HepG2 (cell line): ENCODE data around the gene TAF3. TPM values are rescaled to one million over a fixed set of nuclear protein-coding genes. Genes with fewer than 3 reads are reported as not detected.
A peak's percentile ranks its signal among the peaks of the same experiment; 100 is the strongest.

Experiments
- ATAC-seq: fragments of 200-7000 bp; cut with Tn5 transposase; 3 replicates; pipeline ENCODE4 v1.9.1; 2020; ENCODE audit warnings: mild to moderate bottlenecking, moderate library complexity
- BruUV-seq: library from RNA; stranded (reverse); fragments of 400-500 nt; replicated peaks from 2 replicates; lab custom pipeline; 2021; lab: Mats Ljungman, UMichigan
- CTCF ChIA-PET: fragments of 300-600 bp; formaldehyde crosslinking; extraction: SDS; loops from one replicate; lab custom pipeline; 2021; ENCODE audit warnings: low total read pairs, inconsistent platforms, low intra/inter-chr PET ratio; lab: Yijun Ruan, JAX
- POLR2A ChIA-PET: fragments of 350-600 bp; sonication (Branson Sonifier 250); formaldehyde crosslinking; loops from one replicate; lab custom pipeline; 2020; ENCODE audit warnings: antibody characterized with exemption, inconsistent platforms; lab: Yijun Ruan, JAX
- DNase-seq: peaks from one replicate; pipeline ENCODE4 v3.0.0-alpha.2; 2015; ENCODE audit warnings: low spot score
- FAIRE-seq: peaks from 3 replicates; lab custom pipeline; 2011; peaks lifted over from hg19 to GRCh38; lab: Jason Lieb, UNC
- H2AFZ ChIP-seq: one replicate; pipeline ENCODE4 v1.6.1; 2011; ENCODE audit warnings: low read length, inconsistent platforms
- H3K27ac ChIP-seq: fragments of 300-600 bp; 3 replicates; pipeline ENCODE4 v1.8.0; 2011; ENCODE audit warnings: mixed run types, mild to moderate bottlenecking, mixed read lengths, low read length, inconsistent platforms; ENCODE audit not compliant: insufficient read depth; ENCODE audit errors: extremely low read length
- H3K27me3 ChIP-seq, 2 experiments: fragments of 200-600 bp in 1 of 2; 2 replicates in 1 of 2; 3 replicates in 1 of 2; pipeline versions ENCODE4 v1.6.0 to v1.8.0; 2011; ENCODE audit warnings: low read length in 2 of 2, mild to moderate bottlenecking in 2 of 2, moderate library complexity in 2 of 2, inconsistent platforms in 1 of 2; ENCODE audit not compliant: insufficient read depth in 2 of 2, control insufficient read depth in 1 of 2
- H3K36me3 ChIP-seq, 2 experiments: fragments of 200-600 bp in 1 of 2; replicated peaks in 1 of 2; 2 replicates in 1 of 2; 3 replicates in 1 of 2; pipeline versions ENCODE4 v1.5.1 to v1.8.0; 2011; ENCODE audit warnings: low read length in 2 of 2, inconsistent platforms in 1 of 2; ENCODE audit not compliant: insufficient read depth in 2 of 2, control insufficient read depth in 1 of 2
- H3K4me1 ChIP-seq: 2 replicates; pipeline ENCODE4 v1.5.1; 2012; ENCODE audit warnings: low read length, inconsistent platforms; ENCODE audit not compliant: insufficient read depth
- H3K4me2 ChIP-seq: 2 replicates; pipeline ENCODE4 v1.6.0; 2011; ENCODE audit warnings: low read depth, low read length, inconsistent platforms
- H3K4me3 ChIP-seq, 3 experiments: fragments of 200-600 bp in 1 of 3; sonication (generic), shearing (Covaris generic) in 1 of 3; replicated peaks in 1 of 3; 2 replicates each; pipeline ENCODE4 v1.5.1; 2011 to 2016; ENCODE audit warnings: low read length in 3 of 3, inconsistent platforms in 2 of 3, low read depth in 2 of 3, mild to moderate bottlenecking in 2 of 3, control low read depth in 1 of 3, mixed read lengths in 1 of 3; ENCODE audit not compliant: insufficient read depth in 1 of 3
- H3K79me2 ChIP-seq: one replicate; pipeline ENCODE4 v1.6.1; 2011; ENCODE audit warnings: low read length, inconsistent platforms; ENCODE audit not compliant: insufficient read depth
- H3K9ac ChIP-seq: 2 replicates; pipeline ENCODE4 v1.6.0; 2011; ENCODE audit warnings: mild to moderate bottlenecking, low read depth, low read length, inconsistent platforms; ENCODE audit not compliant: insufficient read depth
- H3K9me3 ChIP-seq: 2 replicates; pipeline ENCODE4 v1.5.1; 2012; ENCODE audit warnings: mild to moderate bottlenecking, low read length
- H4K20me1 ChIP-seq: 2 replicates; pipeline ENCODE4 v1.6.0; 2011; ENCODE audit warnings: inconsistent platforms, mild to moderate bottlenecking, low read length, moderate library complexity; ENCODE audit not compliant: insufficient read depth
- HDAC6 ChIP-seq: fragments of 200-600 bp; sonication (generic); IDR thresholded peaks from 2 replicates; pipeline ENCODE4 v1.7.0; 2017; ENCODE audit warnings: mild to moderate bottlenecking, antibody characterized with exemption, low read length, low read depth
- SOX6 ChIP-seq, 2 experiments: fragments of 450-650 bp in 1 of 2; sonication (generic) in 1 of 2; formaldehyde crosslinking in 1 of 2; IDR thresholded peaks; 2 replicates each; pipeline versions ENCODE4 v1.4.0 to v1.6.1; 2017 to 2020; ENCODE audit warnings: antibody characterized with exemption in 1 of 2, mild to moderate bottlenecking in 1 of 2, missing genetic modification reagents in 1 of 2
- WGBS: methylation state at CpG from one replicate; pipeline ENCODE4 v1.1.6; 2017; ENCODE audit warnings: low lambda C conversion rate; 5-methylcytosine and 5-hydroxymethylcytosine counted together
- in situ Hi-C: cut with HindIII; loops from 2 replicates; pipeline ENCODE4 v1.10.0; 2017; ENCODE audit warnings: low pct_unique_long_range_greater_than_20kb; ENCODE audit not compliant: extremely low pct_ligation_motif_present
- intact Hi-C: fragments of 100-400 bp; cut with micrococcal nuclease; formaldehyde crosslinking; loops from one replicate; pipeline ENCODE4 v1.10.0; 2022; ENCODE audit not compliant: unreplicated experiment
- polyA plus RNA-seq, 8 experiments: library from polyadenylated mRNA; depleted of rRNA in 3 of 8; stranded (reverse) in 7 of 8; unstranded in 1 of 8; fragments of >200 nt; fragmentation: Illumina TruSeq in 4 of 8; extraction: Trizol in 4 of 8; gene quantifications; 2 replicates each; pipeline versions ENCODE4 v1.2.1 to v1.2.3, GENCODE V29; 2011 to 2016; ENCODE audit warnings: low read depth in 4 of 8, missing spikeins in 1 of 8, mixed read lengths in 1 of 8; ENCODE audit not compliant: insufficient read depth in 1 of 8
- total RNA-seq, 5 experiments: library from RNA; depleted of rRNA; stranded (reverse); fragments of >200 nt; fragmentation: Illumina TruSeq; extraction: Trizol; gene quantifications; 2 replicates each; pipeline ENCODE4 v1.2.3, GENCODE V29; 2016; ENCODE audit warnings: low read depth in 1 of 5
- TF ChIP-seq, protein P1 (sequence below): sonication (generic); formaldehyde crosslinking; IDR thresholded peaks from 2 replicates; pipeline ENCODE4 v1.8.0; 2022; ENCODE audit warnings: mild to moderate bottlenecking, missing genetic modification reagents

TAF3 gene
- total and polyA plus RNA-seq, 2 of the 13 experiments (the other 11 are each of a cell fraction or from before 2014, with no cell fraction given), result 1.7 to 2.9 TPM

DNA sequence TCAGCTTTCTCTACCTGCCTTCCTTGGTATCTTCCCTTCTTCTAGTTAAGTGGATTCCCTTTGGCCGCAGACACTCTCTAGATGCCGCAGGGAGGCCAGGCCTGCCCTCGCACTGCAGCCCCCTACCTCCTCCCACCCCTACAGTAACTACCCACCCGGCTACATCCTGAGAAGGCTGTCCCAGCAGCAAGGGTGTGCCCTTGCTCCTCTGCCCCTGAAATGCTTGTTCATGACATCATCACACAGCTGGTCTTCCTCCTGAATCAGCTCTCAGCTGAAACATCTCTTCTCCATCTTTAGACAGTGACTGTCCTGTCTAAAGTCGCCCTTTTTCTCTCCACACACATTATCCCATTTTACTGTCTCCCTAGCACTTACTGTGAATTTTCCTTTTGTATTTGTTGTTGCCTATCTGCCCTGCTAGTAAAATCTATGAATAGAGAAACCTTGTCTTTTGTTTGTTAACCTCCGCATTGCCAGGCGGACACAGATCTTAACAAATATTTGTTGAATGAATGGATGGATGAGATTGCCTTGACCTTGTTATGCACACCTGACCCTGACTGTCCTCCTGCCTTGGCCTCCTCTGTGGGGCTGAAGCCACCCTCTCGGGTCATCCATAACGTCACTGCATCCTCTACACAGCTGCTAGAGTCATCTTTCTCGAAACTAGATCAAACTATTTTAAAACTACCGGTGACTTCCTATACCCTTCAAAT, 127.3 kb downstream of the TAF3 start (continued):
- TF ChIP-seq SOX6 (IDR thresholded peaks at IDR 0.05) (no peak), SOX6 (CRISPR knock-in tag; IDR thresholded peaks at IDR 0.05) (peak; percentile 42; the same call in 1 of the 2 replicates), HDAC6 (no peak)

DNA sequence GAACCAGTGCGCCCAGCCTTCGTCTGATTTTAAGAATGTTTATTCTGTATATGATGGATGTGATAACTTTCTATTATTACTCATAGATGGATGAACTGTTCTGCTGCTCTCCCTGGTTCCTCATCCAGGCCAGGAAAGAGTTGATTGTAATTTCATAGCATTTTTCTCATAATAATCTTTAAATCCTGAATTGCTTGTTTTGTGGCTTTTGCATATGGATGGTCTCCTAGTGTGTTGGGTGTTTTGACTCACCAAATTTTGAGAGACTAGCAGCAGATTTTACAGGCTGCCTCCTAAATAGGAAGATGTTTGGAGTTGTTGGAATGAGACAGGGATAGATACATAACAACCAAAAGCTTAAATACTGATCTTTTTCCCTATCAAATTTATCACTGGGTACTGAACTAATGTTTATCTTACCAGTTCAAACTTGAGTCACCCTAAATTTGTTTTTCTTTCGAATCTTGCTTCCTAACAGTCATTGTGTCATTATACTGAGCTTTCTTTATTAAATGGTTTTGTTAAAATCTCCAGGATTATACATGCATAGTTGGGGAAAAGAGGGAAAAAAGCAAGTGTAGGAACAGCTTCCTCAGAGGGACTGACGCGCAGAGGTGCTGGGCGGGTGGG, 130.2 kb downstream of the TAF3 start:
- 94% methylated on average over 6 of the region's 6 CpGs for WGBS
- CTCF ChIA-PET, result no interaction called here
- no peak overlapping the region for H3K27ac ChIP-seq

More for the DNA sequence above, 130.2 kb downstream of the TAF3 start:
- POLR2A ChIA-PET, result no interaction called here
- TF ChIP-seq, protein P1, sequence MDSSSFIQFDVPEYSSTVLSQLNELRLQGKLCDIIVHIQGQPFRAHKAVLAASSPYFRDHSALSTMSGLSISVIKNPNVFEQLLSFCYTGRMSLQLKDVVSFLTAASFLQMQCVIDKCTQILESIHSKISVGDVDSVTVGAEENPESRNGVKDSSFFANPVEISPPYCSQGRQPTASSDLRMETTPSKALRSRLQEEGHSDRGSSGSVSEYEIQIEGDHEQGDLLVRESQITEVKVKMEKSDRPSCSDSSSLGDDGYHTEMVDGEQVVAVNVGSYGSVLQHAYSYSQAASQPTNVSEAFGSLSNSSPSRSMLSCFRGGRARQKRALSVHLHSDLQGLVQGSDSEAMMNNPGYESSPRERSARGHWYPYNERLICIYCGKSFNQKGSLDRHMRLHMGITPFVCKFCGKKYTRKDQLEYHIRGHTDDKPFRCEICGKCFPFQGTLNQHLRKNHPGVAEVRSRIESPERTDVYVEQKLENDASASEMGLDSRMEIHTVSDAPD (CRISPR knock-in tag), result no peak
- ATAC-seq (no peak), DNase-seq (no peak), FAIRE-seq (no peak)
- Histone ChIP-seq H3K4me1 (peaks cover 33% of the 10 kb centered on the region), H3K4me2 (no peak overlapping the region), H3K9ac (no peak overlapping the region), H3K36me3 (no peaks in the 10 kb centered on the region), H3K79me2 (no peaks in the 10 kb centered on the region), H3K4me3 (no peak overlapping the region), H4K20me1 (no peaks in the 10 kb centered on the region), H3K9me3 (peaks cover 10% of the 10 kb centered on the region), H2AFZ (no peak overlapping the region), H3K27me3 (no peaks in the 10 kb centered on the region)
- no TSS peak for BruUV-seq
- in situ Hi-C loops, result no loop called here
- intact Hi-C loops, result no loop called here
